ENCODE data around the gene CD300E.

- TF ChIP-seq CTCF (IDR thresholded peaks at IDR 0.05; ENCODE audit: low read depth, low read length, poor library complexity, severe bottlenecking), result no peak
- TF ChIP-seq EZH2phosphoT487 (IDR thresholded peaks at IDR 0.05; ENCODE audit: borderline replicate concordance, low read length), result no peak
Observed at GRCh38 chr17:74637265-74637664, 13.7 kb upstream of the CD300E start.
